IPS-NIHi7 (cell line): Measurements from ENCODE around the gene GABRR1.

ENCODE experiments used
- DNase-seq: peaks from one replicate; pipeline ENCODE4 v3.0.0; 2012; ENCODE audit warnings: mixed read lengths; ENCODE audit errors: extremely low spot score

The GABRR1 gene

GRCh38 chr6:89216411-89216810, 747 bp downstream of the GABRR1 start:
- DNase-seq = no peak

GRCh38 chr6:89215391-89215790, 1.8 kb downstream of the GABRR1 start:
- no peak for DNase-seq

- DNase-seq = no peak
Observed at GRCh38 chr6:89214197-89214596, 3.0 kb downstream of the GABRR1 start.

DNA sequence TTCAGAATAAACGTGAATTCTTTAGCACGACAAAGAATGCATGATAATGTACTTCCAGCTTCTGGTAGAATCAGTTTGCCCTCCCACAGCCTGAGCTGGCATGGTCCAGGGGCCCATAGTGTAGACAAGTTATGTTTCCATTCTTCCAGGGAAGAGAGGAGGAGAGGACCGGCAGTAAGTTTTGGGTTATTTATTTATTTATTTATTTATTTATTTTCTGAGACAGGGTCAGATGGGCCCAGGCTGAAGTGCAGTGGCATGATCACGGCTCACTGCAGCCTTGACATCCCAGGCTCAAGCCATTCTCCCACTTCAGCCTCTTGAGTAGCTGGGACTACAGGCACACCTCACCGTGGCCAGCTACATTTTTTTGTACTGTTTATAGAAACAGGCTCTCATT, 4.7 kb downstream of the GABRR1 start:
- DNase-seq = no peak

- DNase-seq = no peak
Observed at GRCh38 chr6:89209457-89209856, 7.7 kb downstream of the GABRR1 start.

DNA sequence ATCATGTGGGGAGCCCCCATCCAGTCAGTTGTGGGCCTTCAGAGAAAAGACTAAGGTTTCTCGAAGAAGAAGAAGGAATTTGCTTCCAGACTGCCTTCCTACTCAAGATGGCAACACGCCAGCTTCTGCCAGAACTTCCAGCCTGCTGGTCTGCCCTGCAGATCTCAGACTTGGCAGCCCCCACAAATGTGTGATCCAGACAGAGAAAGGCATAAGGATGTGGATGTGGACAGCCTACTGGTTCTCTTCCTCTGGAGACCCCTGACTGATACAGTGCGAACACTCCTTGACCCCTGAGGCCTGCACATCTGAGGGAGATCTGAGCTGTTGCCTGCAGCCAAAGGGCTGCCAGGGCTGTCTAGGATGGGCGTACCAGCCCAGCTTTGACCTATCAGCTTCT, 8.6 kb downstream of the GABRR1 start:
- DNase-seq = no peak

DNA sequence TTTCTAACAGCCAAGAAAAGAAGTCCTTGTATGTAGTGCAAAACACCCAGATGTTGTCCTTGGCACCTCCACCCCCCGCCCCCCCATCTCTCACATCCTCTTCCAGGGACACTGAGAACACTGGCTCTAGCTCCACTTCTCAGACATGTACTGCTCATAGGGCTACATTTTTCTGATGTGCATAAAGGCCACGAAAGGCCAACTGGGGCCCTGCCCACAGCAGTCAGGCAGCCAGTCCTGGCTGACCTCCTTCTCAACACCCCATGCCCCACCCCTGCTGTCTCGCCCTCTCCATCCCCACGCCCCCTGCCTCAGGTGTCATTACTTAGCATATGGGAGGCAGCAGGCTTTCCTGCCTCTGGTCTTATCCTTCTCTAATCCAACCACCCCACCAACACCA, 11.3 kb downstream of the GABRR1 start:
- no peak for DNase-seq

- no peak for DNase-seq
Observed at GRCh38 chr6:89204096-89204495, 13.1 kb downstream of the GABRR1 start.

DNA sequence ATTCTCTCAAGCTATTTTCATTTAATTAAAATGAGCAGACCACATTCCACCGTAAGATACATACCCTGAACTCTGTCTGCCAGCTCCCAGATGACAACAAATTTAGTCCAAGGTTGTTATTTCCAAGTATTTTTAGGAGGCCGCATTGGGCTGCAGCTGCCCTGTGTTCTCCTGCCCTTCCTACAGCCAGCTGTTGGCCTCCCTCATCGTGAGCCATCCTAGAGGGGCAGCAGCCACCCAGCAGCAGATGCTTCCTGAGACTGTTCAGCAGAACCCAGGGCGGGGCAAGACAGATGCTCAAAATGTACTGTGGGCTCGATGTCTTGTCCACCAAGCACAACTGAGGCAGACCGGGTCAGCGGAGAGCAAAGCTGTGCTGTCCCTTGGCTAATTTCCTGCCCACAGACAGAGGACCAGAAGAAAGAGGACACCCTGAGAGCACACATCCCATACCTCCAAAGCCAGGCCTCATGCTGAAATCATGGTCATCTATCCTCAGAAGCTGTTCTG, 16.4 kb downstream of the GABRR1 start:
- DNase-seq = no peak

- DNase-seq = no peak
Observed at GRCh38 chr6:89199579-89199978, 17.6 kb downstream of the GABRR1 start.

DNA sequence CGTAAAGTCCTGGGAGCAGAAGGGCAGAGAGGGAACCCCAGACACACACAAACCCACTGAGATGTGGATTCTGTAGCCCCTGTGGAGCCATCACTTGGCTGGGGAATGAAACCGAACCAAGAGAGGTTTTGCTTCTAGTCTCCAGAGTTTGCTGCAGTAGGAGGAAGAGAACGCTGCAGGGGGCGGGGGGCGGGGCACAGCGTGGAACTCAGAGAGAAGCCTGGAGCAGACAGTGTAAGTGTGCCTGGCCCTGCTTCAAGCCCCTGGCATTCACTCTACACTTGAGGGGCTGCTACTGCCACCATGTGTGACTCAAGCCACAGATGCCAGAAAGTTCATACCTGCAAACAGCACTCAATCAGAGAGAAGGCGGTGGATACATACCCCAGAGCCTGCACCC, 18.9 kb downstream of the GABRR1 start:
- DNase-seq = peak; percentile 47

DNA sequence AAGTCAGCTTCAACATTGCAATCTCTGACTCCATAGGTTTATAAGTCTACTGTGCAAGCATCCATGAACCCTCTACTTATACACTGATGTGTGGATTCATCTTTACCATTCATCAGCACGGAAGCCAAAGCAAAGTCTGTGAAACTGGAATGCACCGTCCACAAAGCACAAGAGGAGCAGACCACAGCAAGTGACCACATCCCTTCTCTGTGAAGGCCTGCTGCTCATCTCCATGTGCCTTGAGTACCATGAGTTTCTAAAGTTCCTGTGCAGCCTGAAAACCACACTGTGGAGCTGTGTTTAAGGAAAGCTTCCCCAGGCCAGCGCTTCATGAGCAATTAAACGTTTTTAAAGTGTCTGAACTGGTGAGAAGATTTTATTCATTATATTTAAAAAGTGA, 20.0 kb downstream of the GABRR1 start:
- DNase-seq = no peak

- DNase-seq = no peak
Observed at GRCh38 chr6:89194559-89194958, 22.6 kb downstream of the GABRR1 start.

DNA sequence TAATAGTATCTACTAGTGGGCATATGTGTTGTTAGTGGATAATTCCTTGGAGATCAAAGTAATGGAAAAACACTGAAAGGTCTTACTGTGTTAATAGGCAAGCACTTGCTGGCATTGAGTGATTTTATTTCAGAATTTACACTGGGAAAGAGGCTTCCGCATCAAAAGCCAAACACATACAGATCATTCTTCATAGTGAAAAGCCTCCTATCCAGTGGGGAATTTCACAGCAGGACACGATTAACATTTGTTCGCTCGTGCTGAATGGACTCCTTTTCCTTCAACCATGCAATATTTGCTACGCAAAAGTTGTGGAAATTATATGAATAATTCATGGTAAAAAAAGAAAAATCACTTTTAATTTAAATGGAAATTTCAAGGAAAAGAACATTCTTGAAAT, 26.4 kb downstream of the GABRR1 start:
- no peak for DNase-seq

GRCh38 chr6:89187504-89187903, 29.7 kb downstream of the GABRR1 start:
- no peak for DNase-seq

- no peak for DNase-seq
Observed at GRCh38 chr6:89186762-89187161, 30.4 kb downstream of the GABRR1 start.

DNA sequence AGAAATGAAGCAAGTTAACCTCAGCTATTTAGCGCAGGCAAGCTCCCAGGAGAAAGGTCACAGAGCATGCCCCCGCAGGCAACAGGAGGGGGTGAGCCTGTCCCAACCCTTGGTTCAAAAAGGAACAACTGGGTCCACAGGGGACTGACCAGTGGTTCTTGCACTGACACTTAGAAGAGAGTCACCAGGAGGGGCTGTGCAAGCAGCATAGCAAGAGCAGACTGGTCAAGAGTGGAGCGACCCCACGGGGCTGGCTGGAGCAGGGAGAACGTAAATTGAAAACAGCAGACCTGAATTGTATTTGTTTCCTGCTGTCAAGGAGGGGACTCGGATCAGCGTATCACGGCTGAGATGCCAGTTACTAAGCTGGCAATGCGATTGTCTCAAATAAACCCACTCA, 32.8 kb downstream of the GABRR1 start:
- no peak for DNase-seq

GRCh38 chr6:89183294-89183693, 33.9 kb downstream of the GABRR1 start:
- DNase-seq = no peak

- no peak for DNase-seq
Observed at GRCh38 chr6:89180971-89181370, 36.2 kb downstream of the GABRR1 start.

DNA sequence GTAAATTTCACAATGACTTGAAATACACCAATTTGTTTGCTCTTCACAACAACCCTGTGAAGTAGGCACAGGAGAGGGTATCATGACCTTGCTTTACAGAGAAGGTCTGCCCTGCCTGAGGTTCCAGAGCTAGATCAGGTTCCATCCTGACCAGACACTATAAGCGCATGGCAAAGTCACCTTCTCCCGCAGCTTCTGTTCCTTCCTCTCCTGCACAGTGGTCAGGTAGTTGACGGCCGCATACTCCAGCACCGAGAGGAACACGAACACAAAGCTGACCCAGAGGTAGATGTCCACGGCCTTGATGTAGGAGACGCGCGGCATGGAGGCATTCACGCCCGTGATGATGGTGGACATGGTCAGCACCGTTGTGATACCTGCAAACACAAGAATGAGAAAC, 37.0 kb downstream of the GABRR1 start:
- DNase-seq = no peak

DNA sequence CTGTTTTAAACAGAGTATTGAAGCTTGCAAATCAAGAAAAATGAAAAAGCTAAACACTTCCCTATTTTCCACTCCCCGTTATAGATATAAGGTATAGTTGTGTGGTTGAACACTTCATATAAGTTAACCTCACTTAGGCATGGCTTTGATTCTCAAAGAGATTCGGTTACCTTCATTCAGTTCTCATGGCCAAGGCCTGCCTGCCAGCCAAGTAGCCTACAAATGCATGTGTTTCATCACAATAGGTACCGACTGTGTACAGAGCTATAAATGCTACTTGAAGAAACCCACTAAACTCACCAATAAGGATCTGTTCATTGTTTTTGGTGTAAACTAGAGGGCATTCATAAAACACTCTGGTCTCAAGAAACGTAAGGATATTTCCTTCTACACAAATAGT, 43.5 kb downstream of the GABRR1 start:
- no peak for DNase-seq

DNA sequence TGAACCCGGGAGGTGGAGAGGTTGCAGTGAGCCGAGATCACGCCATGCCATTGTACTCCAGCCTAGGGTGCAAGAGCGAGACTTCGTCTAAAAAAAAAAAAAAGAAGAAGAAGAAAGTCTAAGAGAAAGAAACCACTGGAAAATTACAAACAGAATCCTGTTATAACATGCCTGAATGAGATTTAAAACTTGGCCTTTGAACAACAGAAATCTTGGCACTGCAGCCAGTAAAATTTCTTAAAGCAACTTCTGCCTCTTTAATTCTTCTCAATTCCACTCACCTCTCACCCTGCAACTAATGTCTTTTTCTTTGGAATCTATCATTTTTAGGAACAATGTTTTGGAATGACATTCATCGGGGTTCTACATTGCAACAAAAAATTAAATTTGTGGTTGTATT, 45.0 kb downstream of the GABRR1 start:
- no peak for DNase-seq

GRCh38 chr6:89162047-89162371, 55.1 kb downstream of the GABRR1 start:
- DNase-seq = no peak

- peak; percentile 71 for DNase-seq
Observed at GRCh38 chr6:89161326-89162046, 55.7 kb downstream of the GABRR1 start.
